Rectal smooth muscle tissue (tissue), 1 donor: Measurements from ENCODE around the gene FADS2.

Source experiments
- H3K27ac ChIP-seq: one replicate; pipeline ENCODE4 v1.7.0; 2013; ENCODE audit warnings: low read depth, low read length, inconsistent platforms
- H3K27me3 ChIP-seq: one replicate; pipeline ENCODE4 v1.7.0; 2013; ENCODE audit warnings: low read length; ENCODE audit not compliant: control insufficient read depth, insufficient read depth
- H3K36me3 ChIP-seq: one replicate; pipeline ENCODE4 v1.7.0; 2013; ENCODE audit warnings: low read length; ENCODE audit not compliant: control insufficient read depth, insufficient read depth
- H3K4me1 ChIP-seq: one replicate; pipeline ENCODE4 v1.7.0; 2013; ENCODE audit warnings: low read length; ENCODE audit not compliant: control insufficient read depth, insufficient read depth
- H3K4me3 ChIP-seq: one replicate; pipeline ENCODE4 v1.7.0; 2013; ENCODE audit warnings: low read length
- H3K9ac ChIP-seq: one replicate; pipeline ENCODE4 v1.7.0; 2013; ENCODE audit warnings: low read length

The FADS2 gene

DNA sequence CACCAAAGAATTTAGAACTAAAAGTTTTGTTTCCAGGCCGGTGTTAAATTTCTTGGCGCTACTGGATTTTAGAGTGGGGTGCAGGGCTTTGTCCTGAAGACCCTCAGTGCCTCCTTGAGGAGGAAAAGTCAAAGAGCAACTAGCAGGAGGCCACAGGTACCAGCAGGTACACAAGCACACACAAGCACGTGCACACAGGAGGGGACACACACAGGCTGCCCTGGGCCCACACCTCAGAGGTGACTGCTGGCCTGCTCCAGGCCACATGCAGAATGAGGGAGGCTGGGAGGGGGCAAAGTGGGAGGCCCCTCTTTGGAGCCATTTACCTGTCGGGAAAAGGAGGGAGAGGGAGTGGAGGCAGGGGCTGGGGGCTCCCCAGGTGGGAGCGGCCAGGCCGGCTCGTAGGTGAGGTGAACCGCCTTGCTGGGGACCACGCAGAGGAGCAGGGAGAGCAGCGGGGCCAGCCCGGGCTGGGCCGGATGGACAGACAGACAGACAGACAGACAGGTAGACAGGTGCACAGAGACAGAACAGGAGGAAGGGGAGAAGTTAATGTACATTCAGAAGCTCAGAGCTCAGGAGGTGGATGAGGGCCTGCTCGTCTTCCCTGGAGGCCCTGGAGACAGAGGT, 77.1 kb downstream of the FADS2 start:
- Histone ChIP-seq H3K4me1 (no peaks in the 10 kb centered on the region), H3K27ac (no peak overlapping the region), H3K9ac (no peak overlapping the region), H3K27me3 (no peaks in the 10 kb centered on the region), H3K4me3 (no peak overlapping the region), H3K36me3 (peaks cover 3% of the 10 kb centered on the region)

- H3K36me3 ChIP-seq: peaks cover 3% of the 10 kb centered on the region
- no peak overlapping the region for H3K9ac ChIP-seq
- H3K27ac ChIP-seq: no peak overlapping the region
Measured at GRCh38 chr11:61905801-61906521, 77.9 kb downstream of the FADS2 start.

GRCh38 chr11:61906522-61906909, 78.4 kb downstream of the FADS2 start:
- Histone ChIP-seq H3K27me3 (no peaks in the 10 kb centered on the region), H3K4me1 (no peaks in the 10 kb centered on the region), H3K9ac (no peak overlapping the region), H3K27ac (no peak overlapping the region), H3K36me3 (peaks cover 3% of the 10 kb centered on the region), H3K4me3 (no peak overlapping the region)

More at GRCh38 chr11:61905801-61906521, 77.9 kb downstream of the FADS2 start:
- H3K4me3 ChIP-seq: no peak overlapping the region
- H3K27me3 ChIP-seq: no peaks in the 10 kb centered on the region
- H3K4me1 ChIP-seq: no peaks in the 10 kb centered on the region

DNA sequence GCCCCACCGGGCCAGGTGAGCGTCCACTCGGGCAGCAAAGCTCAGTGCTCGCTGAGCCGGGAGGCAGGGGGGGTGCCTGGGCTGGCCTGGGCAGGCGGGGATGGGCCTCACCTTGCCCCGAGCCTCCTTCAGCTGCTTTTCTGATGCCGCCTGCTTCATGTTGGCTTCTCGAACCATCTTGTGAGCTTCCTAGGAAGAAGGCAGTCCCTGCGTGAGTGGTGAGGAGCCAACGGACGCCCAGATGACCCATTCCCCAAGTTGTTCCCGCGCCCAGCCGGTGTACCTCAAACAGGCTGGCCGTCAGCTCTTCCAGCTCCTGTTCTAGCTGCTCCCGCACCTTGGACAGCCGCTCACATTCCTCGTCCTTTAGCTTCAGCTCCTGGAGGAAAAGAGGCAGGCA, 79.2 kb downstream of the FADS2 start:
- Histone ChIP-seq H3K4me1 (no peaks in the 10 kb centered on the region), H3K27me3 (no peaks in the 10 kb centered on the region), H3K9ac (no peak overlapping the region), H3K27ac (no peak overlapping the region), H3K4me3 (no peak overlapping the region), H3K36me3 (peaks cover 3% of the 10 kb centered on the region)

GRCh38 chr11:61907871-61908729, 80.0 kb downstream of the FADS2 start:
- Histone ChIP-seq H3K27me3 (no peaks in the 10 kb centered on the region), H3K4me3 (no peak overlapping the region), H3K36me3 (peaks cover 3% of the 10 kb centered on the region), H3K9ac (no peak overlapping the region), H3K4me1 (no peaks in the 10 kb centered on the region), H3K27ac (no peak overlapping the region)

DNA sequence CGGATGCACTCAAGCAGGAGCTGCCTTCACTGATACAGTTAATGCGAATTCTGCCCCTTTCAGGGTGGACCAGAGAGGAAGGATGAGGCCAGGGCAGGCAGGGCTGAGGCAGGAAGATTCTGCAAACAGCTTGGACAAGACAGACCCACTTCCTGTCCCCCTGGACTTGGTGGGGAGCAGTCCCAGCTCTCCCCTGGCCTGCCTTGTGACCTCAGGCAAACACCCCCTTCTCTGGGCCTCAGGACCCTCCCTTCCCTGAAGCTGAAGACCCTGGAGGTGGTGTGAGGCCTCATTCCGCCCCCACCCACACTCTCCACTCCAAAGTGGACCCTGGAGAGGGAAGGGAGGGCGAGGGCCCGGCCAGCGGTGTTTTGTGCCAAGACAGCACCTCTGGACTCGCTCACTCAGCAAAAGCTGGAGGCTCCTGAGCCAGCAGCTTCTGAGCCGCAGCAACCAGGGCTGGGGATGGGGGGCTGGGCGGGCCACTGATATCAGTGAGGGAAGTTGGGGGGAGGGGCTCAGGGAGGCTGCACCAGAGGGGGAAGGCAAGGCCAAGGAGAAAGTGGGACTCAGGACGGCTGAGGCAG, 80.7 kb downstream of the FADS2 start:
- no peak overlapping the region for H3K9ac ChIP-seq
- peaks cover 3% of the 10 kb centered on the region for H3K36me3 ChIP-seq
- H3K27ac ChIP-seq: no peak overlapping the region
- H3K4me1 ChIP-seq: no peaks in the 10 kb centered on the region
- no peak overlapping the region for H3K4me3 ChIP-seq
- H3K27me3 ChIP-seq: no peaks in the 10 kb centered on the region

DNA sequence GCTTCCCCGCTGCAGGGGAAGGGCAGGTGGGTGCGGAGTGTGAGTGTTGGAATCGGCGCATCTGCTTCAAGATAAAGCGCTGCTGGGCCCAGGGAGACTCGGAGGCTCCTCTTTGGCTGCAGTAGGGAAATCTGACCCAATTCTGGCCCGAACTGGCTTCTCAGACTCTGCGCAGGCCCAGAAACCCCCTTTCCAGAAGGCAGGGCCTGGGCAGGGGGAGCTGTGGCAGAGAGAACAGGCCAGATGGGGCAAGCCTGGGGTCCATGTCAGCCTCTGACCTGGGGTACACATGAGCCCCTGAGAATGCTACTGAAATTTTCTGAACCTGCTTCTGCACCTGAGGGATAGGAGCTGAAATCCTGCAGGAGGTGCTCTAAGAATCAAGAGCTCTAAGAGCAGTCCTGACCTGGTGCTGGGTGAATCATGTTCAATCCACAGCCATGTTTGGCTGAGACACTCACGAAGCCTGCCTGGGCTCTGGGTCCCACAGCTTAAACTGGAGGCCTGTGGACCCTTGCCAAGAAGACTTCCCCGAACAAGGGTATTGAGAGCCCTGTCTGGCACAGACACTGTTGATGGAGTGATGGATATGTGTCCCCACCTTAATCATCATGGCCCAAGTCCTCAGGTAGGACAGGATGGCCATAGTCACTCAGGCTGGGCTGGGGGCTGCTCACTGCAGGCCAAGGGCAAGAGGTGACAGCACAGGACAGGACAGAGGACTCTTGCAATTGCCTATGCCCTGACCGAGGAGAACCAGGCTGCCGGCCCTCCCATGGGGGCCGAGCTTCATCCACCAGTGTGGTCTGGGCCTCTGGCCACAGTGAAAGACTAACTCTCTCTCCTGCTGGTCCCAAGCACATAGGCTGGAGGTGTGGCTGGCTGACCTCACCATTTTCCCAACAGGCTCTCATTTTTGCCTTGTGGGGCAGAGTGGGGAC, 82.4 kb downstream of the FADS2 start:
- no peak overlapping the region for H3K27ac ChIP-seq
- no peaks in the 10 kb centered on the region for H3K4me1 ChIP-seq
- no peaks in the 10 kb centered on the region for H3K27me3 ChIP-seq
- peaks cover 3% of the 10 kb centered on the region for H3K36me3 ChIP-seq
- no peak overlapping the region for H3K9ac ChIP-seq
- no peak overlapping the region for H3K4me3 ChIP-seq

DNA sequence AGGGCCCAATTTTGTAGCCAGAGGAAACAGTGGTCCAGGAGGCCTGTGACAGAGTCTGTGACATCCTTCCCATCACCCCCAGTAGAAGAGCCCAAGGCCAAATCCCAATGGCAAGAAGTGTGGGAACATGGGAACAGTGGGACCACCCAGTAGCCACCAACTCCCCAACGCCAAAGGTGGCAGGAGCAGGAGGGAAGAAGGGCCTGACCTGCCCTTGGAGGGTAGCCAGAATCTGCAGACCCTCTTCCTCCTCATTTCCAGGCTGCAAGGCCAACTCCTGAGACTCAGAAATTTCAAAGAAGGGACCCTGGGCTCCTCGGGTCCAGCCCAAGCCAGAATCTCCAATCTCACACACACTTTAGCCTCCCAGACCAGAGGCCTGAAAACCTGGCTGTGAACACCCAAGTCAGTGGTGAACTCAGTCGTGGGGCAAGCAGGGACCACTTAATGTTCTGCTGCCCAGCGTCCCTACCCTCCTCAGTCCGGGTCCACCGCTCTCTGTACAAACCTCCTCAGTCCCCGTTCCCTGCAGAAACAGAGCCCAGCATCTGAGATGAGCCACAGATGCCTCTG, 83.1 kb downstream of the FADS2 start:
- Histone ChIP-seq H3K27ac (no peak overlapping the region), H3K4me3 (no peak overlapping the region), H3K27me3 (no peaks in the 10 kb centered on the region), H3K4me1 (no peaks in the 10 kb centered on the region), H3K36me3 (no peaks in the 10 kb centered on the region), H3K9ac (no peak overlapping the region)

DNA sequence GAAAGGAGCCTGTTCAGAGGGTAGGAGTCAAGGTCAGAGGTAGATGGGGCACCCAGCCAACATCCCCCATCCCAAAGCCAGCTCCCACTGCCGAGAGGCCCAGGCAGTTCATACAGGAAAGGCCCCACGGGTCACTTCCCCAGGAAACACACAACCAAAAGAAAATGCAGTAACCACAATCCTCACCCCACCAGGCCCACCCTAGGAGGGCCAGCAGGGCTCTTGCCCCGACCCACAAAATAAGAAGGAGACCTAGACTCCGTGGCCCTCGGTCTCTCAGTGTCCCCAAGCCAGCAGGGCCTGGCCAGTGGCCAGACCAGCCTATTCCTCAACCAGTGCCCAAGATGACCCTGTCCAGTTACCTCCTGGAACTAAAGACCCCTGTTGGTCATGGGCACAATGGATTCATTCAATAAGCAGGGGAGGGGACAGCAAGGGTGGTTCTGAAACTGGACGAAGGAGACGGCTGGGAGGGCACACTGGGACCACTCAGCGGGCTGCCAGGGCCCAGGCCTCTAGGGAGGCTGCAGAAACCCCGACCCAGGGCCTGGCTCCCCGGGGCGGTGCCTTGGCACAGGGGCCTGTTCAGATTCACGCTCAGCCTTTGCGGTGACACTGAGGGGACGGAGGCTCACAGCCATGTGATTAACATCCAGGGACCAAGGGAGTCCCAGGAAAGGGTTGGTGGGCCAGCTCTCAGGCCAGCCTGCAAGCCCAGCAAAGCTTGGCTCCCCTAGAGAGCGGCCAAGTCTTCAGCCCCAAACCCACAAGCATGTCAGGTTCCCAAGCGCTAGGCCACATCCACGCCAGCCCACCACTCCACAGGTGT, 83.8 kb downstream of the FADS2 start:
- Histone ChIP-seq H3K9ac (no peak overlapping the region), H3K4me3 (no peak overlapping the region), H3K27me3 (no peaks in the 10 kb centered on the region), H3K4me1 (no peaks in the 10 kb centered on the region), H3K36me3 (no peaks in the 10 kb centered on the region), H3K27ac (no peak overlapping the region)

GRCh38 chr11:61912530-61912898, 84.4 kb downstream of the FADS2 start:
- Histone ChIP-seq H3K4me1 (no peaks in the 10 kb centered on the region), H3K4me3 (no peak overlapping the region), H3K9ac (no peak overlapping the region), H3K27ac (no peak overlapping the region), H3K36me3 (no peaks in the 10 kb centered on the region), H3K27me3 (no peaks in the 10 kb centered on the region)
